H1 (cell line): ENCODE measurements around the gene ZNF648. TPM values are rescaled to one million over a fixed set of nuclear protein-coding genes. Genes with fewer than 3 reads are reported as not detected.
"Not testable (repeated sequence)": the region's sequence is repeated elsewhere in the genome, so short reads cannot be mapped to it uniquely, and the experiment has no call there.

Source experiments
- CTCF ChIA-PET: fragments of 300-600 bp; sonication (Branson Sonifier 250); formaldehyde crosslinking; loops from one replicate; lab custom pipeline; 2021; ENCODE audit not compliant: partially characterized antibody; lab: Charles Lee
- POLR2A ChIA-PET: fragments of 300-600 bp; sonication (Branson Sonifier 250); formaldehyde crosslinking; loops from one replicate; lab custom pipeline; 2021; ENCODE audit warnings: inconsistent platforms; ENCODE audit not compliant: partially characterized antibody; lab: Charles Lee
- DNase-seq, 2 experiments: peaks; one replicate each; pipeline versions ENCODE4 v3.0.0 to v3.0.0-alpha.2; 2010 to 2022; ENCODE audit warnings: low spot score in 2 of 2, low read depth in 1 of 2, mixed read lengths in 1 of 2
- FAIRE-seq: peaks from 2 replicates; lab custom pipeline; 2011; peaks lifted over from hg19 to GRCh38; lab: Jason Lieb, UNC
- H2AFZ ChIP-seq: 2 replicates; pipeline ENCODE4 v1.8.1; 2012; ENCODE audit warnings: low read length, inconsistent platforms
- H2AK5ac ChIP-seq: 2 replicates; pipeline ENCODE4 v1.6.1; 2013; ENCODE audit warnings: low read depth, low read length
- H2BK120ac ChIP-seq: replicated peaks from 2 replicates; pipeline ENCODE3; 2013; ENCODE audit warnings: low read depth, low read length, inconsistent platforms
- H2BK12ac ChIP-seq: 2 replicates; pipeline ENCODE4 v1.6.1; 2013; ENCODE audit warnings: low read depth, low read length
- H2BK15ac ChIP-seq: 2 replicates; pipeline ENCODE4 v1.6.1; 2013; ENCODE audit warnings: low read length
- H2BK20ac ChIP-seq: 2 replicates; pipeline ENCODE4 v1.6.1; 2013; ENCODE audit warnings: low read length
- H2BK5ac ChIP-seq: 2 replicates; pipeline ENCODE4 v1.6.1; 2013; ENCODE audit warnings: low read depth, low read length
- H3K14ac ChIP-seq: 2 replicates; pipeline ENCODE4 v1.6.1; 2013; ENCODE audit warnings: inconsistent platforms; ENCODE audit not compliant: insufficient read length
- H3K18ac ChIP-seq: 2 replicates; pipeline ENCODE4 v1.6.1; 2013; ENCODE audit warnings: low read length; ENCODE audit errors: extremely low read depth
- H3K23ac ChIP-seq: 2 replicates; pipeline ENCODE4 v1.6.1; 2013; ENCODE audit warnings: inconsistent platforms; ENCODE audit not compliant: insufficient read length
- H3K23me2 ChIP-seq: 2 replicates; pipeline ENCODE4 v1.6.1; 2013; ENCODE audit warnings: low read depth, low read length
- H3K27ac ChIP-seq: 2 replicates; pipeline ENCODE4 v1.6.1; 2011; ENCODE audit warnings: low read depth, low read length, inconsistent platforms
- H3K27me3 ChIP-seq, 4 experiments: replicated peaks in 1 of 4; 1 replicate in 1 of 4; 2 replicates in 3 of 4; pipeline versions ENCODE4 v1.6.1 to v1.8.1; 2011 to 2013; ENCODE audit warnings: low read length in 3 of 4, mild to moderate bottlenecking in 3 of 4, inconsistent platforms in 2 of 4, mixed read lengths in 2 of 4, moderate library complexity in 1 of 4; ENCODE audit not compliant: control insufficient read depth in 3 of 4, insufficient read depth in 3 of 4; ENCODE audit errors: extremely low read depth in 1 of 4
- H3K36me3 ChIP-seq, 4 experiments: 2 replicates each; pipeline versions ENCODE4 v1.6.1 to v1.8.1; 2011 to 2013; ENCODE audit warnings: mild to moderate bottlenecking in 4 of 4, low read length in 3 of 4, moderate library complexity in 2 of 4, control low read depth in 1 of 4, inconsistent platforms in 1 of 4; ENCODE audit not compliant: insufficient read depth in 4 of 4, control insufficient read depth in 2 of 4
- H3K4ac ChIP-seq: replicated peaks from 2 replicates; pipeline ENCODE3; 2013; ENCODE audit warnings: low read length, low read depth, mixed read lengths, inconsistent platforms; ENCODE audit not compliant: insufficient read length
- H3K4me1 ChIP-seq, 4 experiments: replicated peaks in 1 of 4; 1 replicate in 1 of 4; 2 replicates in 3 of 4; pipeline versions ENCODE4 v1.6.1 to v1.8.1; 2011 to 2013; ENCODE audit warnings: low read length in 3 of 4, inconsistent platforms in 2 of 4, mixed read lengths in 1 of 4; ENCODE audit not compliant: insufficient read depth in 4 of 4, control insufficient read depth in 3 of 4
- H3K4me2 ChIP-seq, 2 experiments: 2 replicates each; pipeline versions ENCODE4 v1.6.1 to v1.8.1; 2011 to 2013; ENCODE audit warnings: low read depth in 2 of 2, low read length in 2 of 2, control low read depth in 1 of 2, inconsistent platforms in 1 of 2, mild to moderate bottlenecking in 1 of 2; ENCODE audit not compliant: insufficient read depth in 1 of 2
- H3K4me3 ChIP-seq, 4 experiments: fragments of 200-600, 300-600 bp in 1 of 4; sonication (generic), shearing (Covaris generic), sonication (Bioruptor Twin) in 1 of 4; 2 replicates each; pipeline versions ENCODE4 v1.5.1 to v1.8.1; 2011 to 2016; ENCODE audit warnings: low read length in 4 of 4, low read depth in 3 of 4, control low read depth in 2 of 4, inconsistent platforms in 2 of 4, mild to moderate bottlenecking in 2 of 4, mixed read lengths in 1 of 4, moderate library complexity in 1 of 4; ENCODE audit not compliant: insufficient read depth in 2 of 4; ENCODE audit errors: extremely low read depth in 1 of 4
- H3K56ac ChIP-seq: replicated peaks from 2 replicates; pipeline ENCODE3; 2013; ENCODE audit warnings: low read depth, mild to moderate bottlenecking, mixed read lengths, low read length, inconsistent platforms; ENCODE audit not compliant: insufficient read length
- H3K79me1 ChIP-seq: 2 replicates; pipeline ENCODE4 v1.6.1; 2013; ENCODE audit warnings: low read depth, low read length, control low read depth
- H3K79me2 ChIP-seq, 2 experiments: 2 replicates each; pipeline versions ENCODE4 v1.6.1 to v1.8.1; 2012 to 2013; ENCODE audit warnings: low read length in 2 of 2, mild to moderate bottlenecking in 2 of 2, inconsistent platforms in 1 of 2; ENCODE audit not compliant: insufficient read depth in 2 of 2, control insufficient read depth in 1 of 2
- H3K9ac ChIP-seq, 4 experiments: replicated peaks in 1 of 4; 1 replicate in 1 of 4; 2 replicates in 3 of 4; pipeline versions ENCODE4 v1.6.1 to v1.8.1; 2011 to 2013; ENCODE audit warnings: low read depth in 3 of 4, low read length in 3 of 4, control low read depth in 2 of 4, mild to moderate bottlenecking in 2 of 4, moderate library complexity in 2 of 4, inconsistent platforms in 1 of 4; ENCODE audit errors: extremely low read depth in 1 of 4
- H3K9me3 ChIP-seq, 2 experiments: 2 replicates each; pipeline versions ENCODE4 v1.6.1 to v1.8.1; 2012 to 2013; ENCODE audit warnings: mild to moderate bottlenecking in 2 of 2, moderate library complexity in 2 of 2, control low read depth in 1 of 2, inconsistent platforms in 1 of 2, low read depth in 1 of 2, low read length in 1 of 2, mixed read lengths in 1 of 2; ENCODE audit not compliant: insufficient read depth in 2 of 2
- H4K20me1 ChIP-seq, 2 experiments: replicated peaks in 1 of 2; 2 replicates each; pipeline versions ENCODE3 to v1.8.1; 2011 to 2013; ENCODE audit warnings: inconsistent platforms in 2 of 2, low read length in 2 of 2, mild to moderate bottlenecking in 1 of 2; ENCODE audit not compliant: insufficient read depth in 2 of 2, control insufficient read depth in 1 of 2
- H4K5ac ChIP-seq: 2 replicates; pipeline ENCODE4 v1.6.1; 2013; ENCODE audit warnings: low read length, low read depth, mixed read lengths, inconsistent platforms; ENCODE audit not compliant: insufficient read length
- H4K8ac ChIP-seq: 2 replicates; pipeline ENCODE4 v1.8.0; 2013; ENCODE audit warnings: mild to moderate bottlenecking, moderate library complexity, low read length, inconsistent platforms; ENCODE audit not compliant: insufficient read depth; ENCODE audit errors: extremely low read depth
- H4K91ac ChIP-seq: replicated peaks from 2 replicates; pipeline ENCODE3; 2013; ENCODE audit warnings: low read length, mixed read lengths, inconsistent platforms; ENCODE audit not compliant: insufficient read length
- EP300 ChIP-seq, 2 experiments: IDR thresholded peaks; 1 replicate in 1 of 2; 2 replicates in 1 of 2; pipeline ENCODE4 v1.6.1; 2011 to 2012; ENCODE audit warnings: low read depth in 2 of 2, low read length in 2 of 2, mild to moderate bottlenecking in 2 of 2, borderline replicate concordance in 1 of 2, inconsistent platforms in 1 of 2, moderate library complexity in 1 of 2
- WGBS, 2 experiments: shearing (Covaris generic) in 1 of 2; methylation state at CpG; one replicate each; pipeline versions ENCODE4 v1.1.6 to v1.1.7; 2013 to 2015; ENCODE audit warnings: low lambda C conversion rate in 2 of 2, mixed read lengths in 2 of 2, inconsistent platforms in 1 of 2, low coverage in 1 of 2, missing lambda C conversion rate in 1 of 2; ENCODE audit not compliant: insufficient replicate concordance in 2 of 2, insufficient coverage in 1 of 2, insufficient read length in 1 of 2; ENCODE audit errors: extremely low coverage in 1 of 2, missing lambda C conversion rate in 1 of 2; 5-methylcytosine and 5-hydroxymethylcytosine counted together
- polyA plus RNA-seq, 7 experiments: library from polyadenylated mRNA; depleted of rRNA in 3 of 7; stranded (reverse) in 5 of 7; unstranded in 2 of 7; fragments of >200 nt in 5 of 7; fragments of 200-250 nt in 2 of 7; gene quantifications; 1 replicate in 5 of 7; 2 replicates in 1 of 7; 4 replicates in 1 of 7; pipeline versions ENCODE4 v1.2.1 to v1.2.3, GENCODE V29; 2011 to 2013; ENCODE audit warnings: missing spikeins in 2 of 7, mixed read lengths in 2 of 7
- total RNA-seq: library from RNA; stranded (reverse); fragmentation: NEBNext Ultra II Directional; extraction: Animal tissue kit (Norgen Biotek cat#: 25700); gene quantifications from 2 replicates; pipeline ENCODE4 v1.2.1, GENCODE V29; 2021

The ZNF648 gene
- total and polyA plus RNA-seq, 2 of the 8 experiments (the other 6 are each of a cell fraction or from before 2014, with no cell fraction given): 0.20 to 0.53 TPM

DNA sequence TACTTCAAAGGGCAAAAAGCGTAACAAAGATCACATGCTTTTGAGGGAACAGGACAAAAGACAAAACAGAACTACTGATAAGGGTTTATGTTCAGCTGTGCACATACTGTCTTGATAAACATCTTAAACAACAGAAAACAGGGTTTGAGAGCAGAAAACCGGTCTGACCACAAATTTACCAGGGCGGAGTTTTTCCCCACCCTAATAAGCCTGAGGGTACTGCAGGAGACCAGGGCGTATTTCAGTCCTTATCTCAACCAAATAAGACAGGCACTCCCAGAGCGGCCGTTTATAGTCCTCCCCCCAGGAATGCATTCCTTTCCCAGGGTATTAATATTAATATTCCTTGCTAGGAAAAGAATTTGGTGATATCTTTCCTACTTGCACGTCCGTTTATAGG lies 16.0 kb downstream of the ZNF648 start:
- H2AFZ ChIP-seq, DNase-seq, H4K20me1 ChIP-seq, H3K4me2 ChIP-seq, H3K36me3 ChIP-seq, H3K27me3 ChIP-seq, H3K14ac ChIP-seq, H3K23ac ChIP-seq, H2BK120ac ChIP-seq, H2AK5ac ChIP-seq, H3K79me2 ChIP-seq, H2BK12ac ChIP-seq, H3K9ac ChIP-seq, H3K18ac ChIP-seq, H4K91ac ChIP-seq, H3K4ac ChIP-seq, H2BK20ac ChIP-seq, H2BK15ac ChIP-seq, POLR2A ChIA-PET, H3K56ac ChIP-seq, H2BK5ac ChIP-seq, H3K4me1 ChIP-seq, H3K4me3 ChIP-seq, H4K5ac ChIP-seq, H3K27ac ChIP-seq, H4K8ac ChIP-seq, FAIRE-seq, H3K79me1 ChIP-seq, H3K23me2 ChIP-seq, H3K9me3 ChIP-seq: not testable (repeated sequence)
- CTCF ChIA-PET: interaction anchor here (0.7 to 1.5 kb wide), 2 partner anchors 9 to 35 kb away, joined by 3 to 5 read pairs; no protein-coding TSS in a partner anchor
- WGBS, 2 experiments: 90% methylated on average over 8 of the region's 8 CpGs; no CpG with 5 or more reads in 1 of the 2 experiments
- TF ChIP-seq EP300 (IDR thresholded peaks at IDR 0.05; ENCODE audit: borderline replicate concordance in 1 of 2, low read depth in 2 of 2, low read length in 2 of 2): peak in 1 of 2 experiments; percentile 47; a peak in 1 of 3 replicates
- TF ChIP-seq, all 59 proteins: peak for 1; not testable (repeated sequence) for 58
